HG02571 (cell line): ENCODE measurements around the gene SYCE1.
"Not testable (repeated sequence)": the region's sequence is repeated elsewhere in the genome, so short reads cannot be mapped to it uniquely, and the experiment has no call there.

ENCODE experiments used
- ATAC-seq: cut with Tn5 transposase; IDR thresholded peaks from one replicate; pipeline ENCODE4 v1.9.1; 2021; ENCODE audit warnings: mild to moderate bottlenecking, moderate library complexity; ENCODE audit not compliant: unreplicated experiment

The SYCE1 gene

GRCh38 chr10:133565441-133566294, at the start of gene SYCE1:
TSS of gene SYCE1 (minus strand) at chr10:133565583. CDS start at chr10:133565529, 54 bp downstream.
- ATAC-seq, result no peak

GRCh38 chr10:133614830-133615580, 49.6 kb upstream of the SYCE1 start:
- no peak for ATAC-seq

- no peak for ATAC-seq
Measured at GRCh38 chr10:133613699-133614098, 48.3 kb upstream of the SYCE1 start.

- ATAC-seq, result no peak
Measured at GRCh38 chr10:133611079-133611478, 45.7 kb upstream of the SYCE1 start.

- ATAC-seq, result no peak
Measured at GRCh38 chr10:133608855-133609254, 43.5 kb upstream of the SYCE1 start.

- ATAC-seq, result not testable (repeated sequence)
Measured at GRCh38 chr10:133603434-133603833, 38.1 kb upstream of the SYCE1 start.

- no peak for ATAC-seq
Measured at GRCh38 chr10:133600657-133601056, 35.3 kb upstream of the SYCE1 start.

GRCh38 chr10:133599869-133600268, 34.5 kb upstream of the SYCE1 start:
- not testable (repeated sequence) for ATAC-seq

- no peak for ATAC-seq
Measured at GRCh38 chr10:133592716-133593115, 27.3 kb upstream of the SYCE1 start.

- ATAC-seq, result no peak
Measured at GRCh38 chr10:133590970-133591359, 25.6 kb upstream of the SYCE1 start.

GRCh38 chr10:133590226-133590969, 25.0 kb upstream of the SYCE1 start:
- ATAC-seq, result no peak

GRCh38 chr10:133577037-133577436, 11.7 kb upstream of the SYCE1 start:
- ATAC-seq, result not testable (repeated sequence)

- ATAC-seq, result not testable (repeated sequence)
Measured at GRCh38 chr10:133573460-133573859, 8.1 kb upstream of the SYCE1 start.

- ATAC-seq, result not testable (repeated sequence)
Measured at GRCh38 chr10:133572055-133572454, 6.7 kb upstream of the SYCE1 start.

- not testable (repeated sequence) for ATAC-seq
Measured at GRCh38 chr10:133569801-133570200, 4.4 kb upstream of the SYCE1 start.

- not testable (repeated sequence) for ATAC-seq
Measured at GRCh38 chr10:133568831-133569527, 3.6 kb upstream of the SYCE1 start.

- no peak for ATAC-seq
Measured at GRCh38 chr10:133568287-133568614, 2.9 kb upstream of the SYCE1 start.

- no peak for ATAC-seq
Measured at GRCh38 chr10:133567609-133568286, 2.4 kb upstream of the SYCE1 start.

GRCh38 chr10:133567119-133567518, 1.7 kb upstream of the SYCE1 start:
- no peak for ATAC-seq

GRCh38 chr10:133564816-133565215, 567 bp downstream of the SYCE1 start:
- ATAC-seq, result no peak
